GM21515 (cell line): ENCODE data around the gene TTC22.

Source experiments
- ATAC-seq: cut with Tn5 transposase; IDR thresholded peaks from one replicate; pipeline ENCODE4 v1.9.1; 2021; ENCODE audit not compliant: unreplicated experiment

Gene TTC22

DNA sequence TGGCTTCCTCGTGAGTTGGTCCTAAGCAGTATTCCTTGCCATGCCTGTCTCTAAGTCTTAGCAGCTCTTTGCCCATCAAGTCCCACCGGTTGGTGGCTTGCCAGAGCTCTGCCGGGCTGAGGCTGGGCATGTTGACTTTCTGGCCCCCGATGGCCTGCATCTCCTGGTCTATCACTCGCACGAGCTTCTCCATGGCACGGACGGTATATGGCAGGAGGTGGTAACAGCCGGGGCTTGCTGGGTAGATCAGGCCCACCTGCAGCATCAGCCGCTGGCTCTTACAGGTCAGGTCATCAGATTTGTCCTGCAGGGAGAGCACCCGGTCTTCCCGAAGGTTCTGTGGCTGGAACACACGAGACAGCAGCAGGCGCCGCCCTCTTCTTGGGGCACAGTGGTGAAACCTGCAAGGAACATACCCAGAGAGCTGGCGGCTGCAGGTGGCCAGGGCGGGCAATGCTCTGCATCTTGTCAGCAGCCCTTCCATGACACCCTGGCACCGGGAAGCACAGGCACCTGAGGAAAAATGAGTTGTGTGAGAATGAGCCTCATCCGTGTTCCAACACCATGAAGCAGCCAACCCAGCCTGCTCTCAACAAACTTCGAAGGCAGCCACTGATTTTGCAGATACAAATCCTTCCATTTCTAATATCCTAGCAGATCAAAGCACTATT lies 42.3 kb downstream of the TTC22 start:
- ATAC-seq: no peak

DNA sequence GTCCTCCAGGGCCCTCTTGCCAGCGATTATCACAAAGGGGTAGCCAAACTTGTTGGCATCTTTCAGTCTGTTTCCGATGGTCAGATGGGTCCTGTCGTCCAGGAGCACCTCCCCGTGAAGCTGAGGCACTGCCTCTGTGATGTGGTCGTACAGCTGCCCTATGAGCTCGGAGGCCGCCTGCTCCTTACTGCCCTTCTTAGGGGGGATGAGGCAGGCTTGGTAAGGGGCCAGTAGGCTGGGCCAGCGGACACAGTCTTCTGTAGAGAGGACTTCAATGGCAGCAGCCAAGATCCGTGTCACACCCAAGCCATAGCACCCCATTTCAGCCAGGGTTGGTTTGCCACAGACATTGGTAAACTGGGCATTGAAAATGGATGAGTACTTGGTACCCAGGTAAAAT lies 43.3 kb downstream of the TTC22 start:
- ATAC-seq: no peak

DNA sequence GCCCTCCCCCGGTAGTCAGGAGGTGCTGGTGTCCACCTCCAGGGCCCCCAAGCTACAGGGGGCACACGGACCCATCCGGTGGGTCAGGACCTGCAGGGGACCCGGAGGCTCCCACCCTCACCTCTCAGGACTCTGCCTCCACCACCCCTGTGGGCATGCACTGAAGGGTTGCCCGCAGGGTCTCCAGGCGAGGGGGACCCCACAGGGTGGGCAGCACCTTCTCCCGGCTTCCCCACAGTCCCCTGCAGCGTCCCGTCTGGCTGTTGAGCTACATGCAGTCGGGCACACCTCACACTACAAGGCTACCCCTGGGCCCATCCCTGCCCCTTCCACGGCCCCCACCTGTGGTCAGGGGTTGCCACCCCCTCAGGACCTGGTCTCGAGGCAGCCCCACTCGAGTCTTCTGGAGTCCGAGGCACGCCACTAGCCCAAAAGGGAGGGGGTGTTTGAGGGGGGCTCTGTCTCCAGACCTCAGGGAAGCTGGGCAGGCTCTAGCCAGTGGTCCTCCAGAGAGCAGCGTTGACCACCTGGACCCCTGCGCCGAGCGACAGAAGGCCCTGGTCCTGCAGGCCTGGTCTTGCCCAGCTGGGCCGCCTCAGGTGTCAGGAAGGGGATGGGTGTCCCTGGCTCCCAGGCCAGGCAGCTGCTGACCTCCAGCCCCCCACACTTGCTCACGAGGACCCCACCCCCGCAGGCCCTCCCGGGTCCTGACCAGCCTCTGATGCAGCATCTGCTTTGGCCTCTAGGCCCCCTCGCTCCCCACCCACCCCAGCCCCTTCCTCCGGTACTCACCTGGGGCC lies 46.4 kb downstream of the TTC22 start:
- ATAC-seq: no peak

- ATAC-seq: no peak
Observed at GRCh38 chr1:54754045-54754444, 47.1 kb downstream of the TTC22 start.

- no peak for ATAC-seq
Observed at GRCh38 chr1:54751426-54751825, 49.7 kb downstream of the TTC22 start.

DNA sequence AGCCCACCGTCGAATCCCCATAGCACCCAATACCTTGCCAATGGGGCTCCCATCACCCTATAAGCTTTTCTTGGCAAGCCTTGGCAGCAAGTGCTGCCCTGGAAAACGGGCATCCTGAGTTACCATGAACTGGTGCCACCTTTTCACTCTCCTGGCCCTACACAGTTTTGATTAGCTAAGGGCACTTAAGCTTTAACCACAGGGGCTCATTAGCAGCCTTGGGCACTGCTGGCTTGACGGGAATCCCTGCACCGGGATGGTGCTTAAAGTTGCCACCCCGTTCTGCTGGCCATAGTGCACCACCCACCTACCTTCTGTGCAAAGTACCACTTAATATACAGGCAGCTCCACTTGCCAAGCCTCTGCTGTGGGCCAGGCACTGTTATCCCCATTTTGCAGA lies 50.5 kb downstream of the TTC22 start:
- ATAC-seq: no peak

DNA sequence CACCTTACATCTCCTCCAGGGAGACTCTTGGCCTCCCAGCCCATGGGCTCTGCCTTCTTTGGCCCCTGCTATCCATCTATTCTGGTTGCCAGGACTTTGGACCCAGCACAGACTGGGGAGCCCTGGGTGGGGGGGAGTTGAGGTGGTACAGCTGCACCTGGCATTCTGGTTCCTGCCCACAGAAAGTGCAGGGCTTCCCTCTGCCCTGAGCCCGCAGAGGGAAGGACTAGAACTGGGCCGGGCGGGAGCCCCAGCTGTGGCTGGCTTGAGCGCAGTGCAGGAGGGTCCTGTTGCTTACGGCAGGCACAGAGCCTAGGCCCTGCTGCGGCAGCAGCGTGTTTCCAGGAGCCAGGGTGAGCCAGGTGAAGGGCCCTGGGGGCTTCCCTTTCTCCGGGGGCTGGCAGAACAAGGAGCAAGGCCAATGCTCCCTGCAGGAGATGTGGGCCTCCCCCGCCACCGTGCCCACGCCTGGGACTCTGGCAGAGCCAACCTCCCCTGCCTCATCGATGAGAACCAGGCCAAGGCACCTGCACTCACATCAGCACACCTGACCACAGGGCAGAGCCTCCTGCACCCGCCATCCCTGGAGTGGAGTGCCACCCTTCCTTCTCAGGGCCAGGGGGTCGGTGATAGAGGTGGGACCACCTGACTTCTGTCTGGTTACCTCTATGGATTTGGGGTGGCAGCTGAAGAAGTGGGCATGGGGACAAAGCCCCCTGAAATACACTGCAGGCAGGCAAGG lies 52.9 kb downstream of the TTC22 start:
- no peak for ATAC-seq

GRCh38 chr1:54745864-54746263 lies 55.3 kb downstream of the TTC22 start:
- ATAC-seq: no peak

GRCh38 chr1:54745274-54745673 lies 55.8 kb downstream of the TTC22 start:
- ATAC-seq: no peak

GRCh38 chr1:54744696-54745095 lies 56.4 kb downstream of the TTC22 start:
- no peak for ATAC-seq

GRCh38 chr1:54743416-54744226 lies 57.5 kb downstream of the TTC22 start:
- ATAC-seq: no peak

DNA sequence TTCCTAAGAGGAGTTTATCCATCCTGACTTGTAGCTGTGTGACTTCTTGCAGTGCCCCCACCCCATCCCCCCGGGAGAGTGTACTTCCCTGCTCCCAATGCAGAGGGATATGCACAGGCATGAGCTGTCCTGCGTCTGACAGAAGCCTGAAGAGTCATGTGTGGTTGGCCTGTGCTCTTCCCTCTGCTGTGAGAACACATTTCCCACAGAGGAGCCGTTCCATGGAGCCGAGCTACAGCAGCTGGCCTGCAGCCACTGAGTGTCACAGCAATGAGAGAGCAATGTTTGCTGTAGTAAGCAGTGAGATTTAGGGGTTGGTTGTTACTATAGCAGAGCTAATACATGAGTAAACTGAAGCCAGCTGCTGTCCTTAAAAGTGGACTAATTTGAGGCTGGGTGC lies 58.8 kb downstream of the TTC22 start:
- no peak for ATAC-seq

GRCh38 chr1:54741531-54741930 lies 59.6 kb downstream of the TTC22 start:
- no peak for ATAC-seq

DNA sequence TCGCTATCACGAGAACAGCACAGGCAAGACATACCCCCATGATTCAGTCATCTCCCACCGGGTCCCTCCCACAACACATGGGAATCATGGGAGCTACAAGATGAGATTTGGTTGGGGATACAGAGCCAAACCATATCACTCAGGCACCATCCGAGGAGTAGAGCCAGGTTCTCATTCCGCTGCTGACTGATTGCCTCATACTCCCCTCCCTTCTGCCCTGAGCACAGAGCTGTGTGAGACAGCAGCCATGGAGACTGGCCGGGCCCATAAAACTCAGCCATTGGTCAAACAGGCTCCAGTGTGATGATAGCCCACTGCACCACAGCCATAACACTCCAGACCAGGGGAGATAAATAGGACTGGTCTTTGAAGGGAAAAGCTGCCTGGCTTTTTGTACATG lies 62.9 kb downstream of the TTC22 start:
- ATAC-seq: no peak

GRCh38 chr1:54736685-54737084 lies 64.4 kb downstream of the TTC22 start:
- no peak for ATAC-seq
